Measurements from ENCODE around the gene MIOX. TPM values are rescaled to one million over a fixed set of nuclear protein-coding genes. Genes with fewer than 3 reads are reported as not detected.

Gene MIOX
- total RNA-seq, 1 experiment from 2014 or later: 1.5 TPM

GRCh38 chr22:50497093-50497492 is 10.4 kb downstream of the MIOX start:
- no peaks in the 10 kb centered on the region for H4K20me1 ChIP-seq (ENCODE audit: insufficient read depth)
- H3K4me2 ChIP-seq: no peak overlapping the region
- no TSS peak for BruUV-seq (replicated peaks)
- H3K79me2 ChIP-seq (ENCODE audit: low read depth): no peaks in the 10 kb centered on the region
- no peaks in the 10 kb centered on the region for H3K9me3 ChIP-seq (ENCODE audit: insufficient read depth, low read depth)
- no peaks in the 10 kb centered on the region for H3K9me2 ChIP-seq (ENCODE audit: insufficient read depth)
- no peak overlapping the region for H3K27ac ChIP-seq
- no peak overlapping the region for H2AFZ ChIP-seq
- no peaks in the 10 kb centered on the region for H3K36me3 ChIP-seq (ENCODE audit: low read depth)
- POLR2A ChIA-PET (ENCODE audit: unreplicated experiment): no interaction called here
- H3F3A ChIP-seq (ENCODE audit: insufficient read depth, low read depth): peaks cover 45% of the 10 kb centered on the region
- H3K4me3 ChIP-seq: no peak overlapping the region
- no peaks in the 10 kb centered on the region for H3K27me3 ChIP-seq (ENCODE audit: insufficient read depth, low read depth)
- CTCF ChIA-PET: no interaction called here
- H3K4me1 ChIP-seq (replicated peaks; ENCODE audit: insufficient read depth): peaks cover 12% of the 10 kb centered on the region
- intact Hi-C loops (cut with micrococcal nuclease; ENCODE audit: unreplicated experiment): loop anchor here (5.0 kb wide), 2 partner anchors 35 to 55 kb away; no protein-coding TSS in a partner anchor
- TF ChIP-seq EZH2 (IDR thresholded peaks at IDR 0.05; ENCODE audit: low read depth) (no peak), CTCF (conservative IDR thresholded peaks at IDR 0.05) (no peak)
- DNase-seq: no peak

- POLR2A ChIA-PET (ENCODE audit: unreplicated experiment): interaction anchor here (0.6 kb wide), 2 partner anchors 16 to 254 kb away, joined by 4 read pairs; partner anchors contain the start of gene TUBGCP6
- H3K4me3 ChIP-seq: peak overlapping the region; percentile 22; the same call in 1 of the 2 replicates
- no TSS peak for BruUV-seq (replicated peaks)
- intact Hi-C loops (cut with micrococcal nuclease; ENCODE audit: unreplicated experiment): loop anchor here (2.0 to 5.0 kb wide), 3 partner anchors 36 to 258 kb away; no protein-coding TSS in a partner anchor
- no peaks in the 10 kb centered on the region for H3K9me3 ChIP-seq (ENCODE audit: insufficient read depth, low read depth)
- peak; percentile 67 to 72 for DNase-seq
- H4K20me1 ChIP-seq (ENCODE audit: insufficient read depth): 0 out of 2 replicates have a peak, but pooled peaks cover 3% of the 10 kb centered on the region
- no peaks in the 10 kb centered on the region for H3K36me3 ChIP-seq (ENCODE audit: low read depth)
- H3K27ac ChIP-seq: no peak overlapping the region
- peak overlapping the region; percentile 5; the same call in 1 of the 2 replicates for H2AFZ ChIP-seq
- no peaks in the 10 kb centered on the region for H3K9me2 ChIP-seq (ENCODE audit: insufficient read depth)
- peaks cover 12% of the 10 kb centered on the region for H3K4me1 ChIP-seq (replicated peaks; ENCODE audit: insufficient read depth)
- H3K27me3 ChIP-seq (ENCODE audit: insufficient read depth, low read depth): no peaks in the 10 kb centered on the region
- H3K79me2 ChIP-seq (ENCODE audit: low read depth): no peaks in the 10 kb centered on the region
- TF ChIP-seq EZH2 (IDR thresholded peaks at IDR 0.05; ENCODE audit: low read depth): no peak
- peak; percentile 88 for TF ChIP-seq CTCF (conservative IDR thresholded peaks at IDR 0.05)
- CTCF ChIA-PET: interaction anchor here (0.7 kb wide), 1 partner anchor 60 kb away, joined by 4 read pairs; no protein-coding TSS in a partner anchor
- peak overlapping the region; percentile 66 for H3K4me2 ChIP-seq
- peaks cover 45% of the 10 kb centered on the region for H3F3A ChIP-seq (ENCODE audit: insufficient read depth, low read depth)
Observed at GRCh38 chr22:50498322-50498890, 11.7 kb downstream of the MIOX start.

GRCh38 chr22:50500452-50500851 is 13.8 kb downstream of the MIOX start:
- POLR2A ChIA-PET (ENCODE audit: unreplicated experiment): no interaction called here
- Histone ChIP-seq H3K4me2 (no peak overlapping the region), H3K27me3 (ENCODE audit: insufficient read depth, low read depth) (no peaks in the 10 kb centered on the region), H2AFZ (no peak overlapping the region), H4K20me1 (ENCODE audit: insufficient read depth) (0 out of 2 replicates have a peak, but pooled peaks cover 3% of the 10 kb centered on the region), H3K4me3 (no peak overlapping the region), H3K4me1 (replicated peaks; ENCODE audit: insufficient read depth) (peaks cover 12% of the 10 kb centered on the region), H3K9me2 (ENCODE audit: insufficient read depth) (no peaks in the 10 kb centered on the region), H3K79me2 (ENCODE audit: low read depth) (no peaks in the 10 kb centered on the region), H3K9me3 (ENCODE audit: insufficient read depth, low read depth) (no peaks in the 10 kb centered on the region), H3F3A (ENCODE audit: insufficient read depth, low read depth) (peaks cover 45% of the 10 kb centered on the region), H3K27ac (no peak overlapping the region), H3K36me3 (ENCODE audit: low read depth) (0 out of 2 replicates have a peak, but pooled peaks cover 5% of the 10 kb centered on the region)
- intact Hi-C loops (cut with micrococcal nuclease; ENCODE audit: unreplicated experiment): no loop called here
- TF ChIP-seq CTCF (conservative IDR thresholded peaks at IDR 0.05) (no peak), EZH2 (IDR thresholded peaks at IDR 0.05; ENCODE audit: low read depth) (no peak)
- CTCF ChIA-PET: no interaction called here
- BruUV-seq (replicated peaks): no TSS peak
- DNase-seq: no peak

Data from PC-9 (cell line).